Activated CD4-positive, alpha-beta T cell treated with anti-CD3 and anti-CD28 coated beads for 1 hour (primary cell): ENCODE results near the gene NECTIN1.

ENCODE experiments used
- DNase-seq: peaks from one replicate; pipeline ENCODE4 v3.0.0-alpha.2; 2020

NECTIN1 gene

GRCh38 chr11:119638851-119639250, 90.1 kb downstream of the NECTIN1 start:
- no peak for DNase-seq

GRCh38 chr11:119637481-119637880, 91.5 kb downstream of the NECTIN1 start:
- no peak for DNase-seq

GRCh38 chr11:119635776-119636175, 93.2 kb downstream of the NECTIN1 start:
- DNase-seq, result no peak

GRCh38 chr11:119635041-119635740, 93.8 kb downstream of the NECTIN1 start:
- DNase-seq, result no peak

- DNase-seq, result no peak
These were observed 94.7 kb downstream of the NECTIN1 start for GRCh38 chr11:119634301-119634700.

GRCh38 chr11:119629834-119630624, 99.0 kb downstream of the NECTIN1 start:
- no peak for DNase-seq

- no peak for DNase-seq
These were observed 99.9 kb downstream of the NECTIN1 start for GRCh38 chr11:119629085-119629484.

GRCh38 chr11:119627286-119627685, 101.7 kb downstream of the NECTIN1 start:
- DNase-seq, result no peak

GRCh38 chr11:119626871-119627270, 102.1 kb downstream of the NECTIN1 start:
- DNase-seq, result no peak

GRCh38 chr11:119626197-119626841, 102.7 kb downstream of the NECTIN1 start:
- DNase-seq, result no peak

- DNase-seq, result no peak
These were observed 103.6 kb downstream of the NECTIN1 start for GRCh38 chr11:119625206-119625978.

- DNase-seq, result no peak
These were observed 104.4 kb downstream of the NECTIN1 start for GRCh38 chr11:119624629-119625028.

- no peak for DNase-seq
These were observed 104.8 kb downstream of the NECTIN1 start for GRCh38 chr11:119624102-119624615.

- no peak for DNase-seq
These were observed 105.3 kb downstream of the NECTIN1 start for GRCh38 chr11:119623682-119624081.

- no peak for DNase-seq
These were observed 106.4 kb downstream of the NECTIN1 start for GRCh38 chr11:119622454-119623143.

- DNase-seq, result no peak
These were observed 109.3 kb downstream of the NECTIN1 start for GRCh38 chr11:119619665-119620064.

GRCh38 chr11:119618208-119618909, 110.6 kb downstream of the NECTIN1 start:
- no peak for DNase-seq

GRCh38 chr11:119617340-119617713, 111.7 kb downstream of the NECTIN1 start:
- DNase-seq, result no peak

GRCh38 chr11:119616586-119617339, 112.2 kb downstream of the NECTIN1 start:
- DNase-seq, result no peak

GRCh38 chr11:119615882-119616196, 113.2 kb downstream of the NECTIN1 start:
- DNase-seq, result no peak
